ENCODE results near the gene WDR82. TPM values are rescaled to one million over a fixed set of nuclear protein-coding genes. Genes with fewer than 3 reads are reported as not detected.

Gene WDR82
- 10 to 100 TPM; 29.7 to 44.0 (median 38.3) TPM for total RNA-seq

- no peaks in the 10 kb centered on the region for H3K27me3 ChIP-seq
- peak; percentile 98 to 99 (median 99) for DNase-seq
- H3K4me3 ChIP-seq, result peak within 1 kb of the TSS; percentile 69 to 99 (median 80)
- peak within 1 kb of the TSS; percentile 95 to 100 (median 97) for H3K27ac ChIP-seq
- no peaks in the 10 kb centered on the region for H3K9me3 ChIP-seq
- H3K36me3 ChIP-seq, result no peaks in the 10 kb centered on the region
- TF ChIP-seq POLR2A (IDR thresholded peaks at IDR 0.05), result peak; percentile 72 to 91
- peak in 5 of 6 experiments; percentile 19 to 50 (median 41) for TF ChIP-seq CTCF (IDR thresholded peaks at IDR 0.05)
- peaks cover 0 to 51% (median 11%) of the 10 kb centered on the region in 4 donors for H3K4me1 ChIP-seq
These were observed at the start of gene WDR82 for GRCh38 chr3:52278510-52279069. Gene WDR82 (minus strand): TSS chr3:52278649. CDS start chr3:52278361, 288 bp downstream.

GRCh38 chr3:52327486-52328290 lies 49.2 kb upstream of the WDR82 start:
- Histone ChIP-seq H3K4me1 (no peaks in the 10 kb centered on the region), H3K27ac (no peak overlapping the region), H3K4me3 (no peak overlapping the region), H3K9me3 (no peaks in the 10 kb centered on the region), H3K27me3 (no peaks in the 10 kb centered on the region), H3K36me3 (peaks cover 0 to 11% (median 0%) of the 10 kb centered on the region in 3 donors)
- DNase-seq, result no peak
- TF ChIP-seq POLR2A (IDR thresholded peaks at IDR 0.05), result no peak
- TF ChIP-seq CTCF (IDR thresholded peaks at IDR 0.05), result no peak

- DNase-seq, result no peak
These were observed 48.5 kb upstream of the WDR82 start for GRCh38 chr3:52326976-52327375.

GRCh38 chr3:52325686-52326085 lies 47.2 kb upstream of the WDR82 start:
- no peak overlapping the region for H3K4me3 ChIP-seq
- H3K4me1 ChIP-seq, result no peaks in the 10 kb centered on the region
- H3K27ac ChIP-seq, result no peak overlapping the region
- H3K36me3 ChIP-seq, result no peaks in the 10 kb centered on the region
- no peaks in the 10 kb centered on the region for H3K27me3 ChIP-seq
- DNase-seq, result no peak
- no peaks in the 10 kb centered on the region for H3K9me3 ChIP-seq
- TF ChIP-seq CTCF (IDR thresholded peaks at IDR 0.05), result no peak
- no peak for TF ChIP-seq POLR2A (IDR thresholded peaks at IDR 0.05)

More at GRCh38 chr3:52326976-52327375, 48.5 kb upstream of the WDR82 start:
- H3K9me3 ChIP-seq, result no peaks in the 10 kb centered on the region
- no peak overlapping the region for H3K27ac ChIP-seq
- no peaks in the 10 kb centered on the region for H3K4me1 ChIP-seq
- no peak for TF ChIP-seq POLR2A (IDR thresholded peaks at IDR 0.05)
- TF ChIP-seq CTCF (IDR thresholded peaks at IDR 0.05), result no peak
- H3K36me3 ChIP-seq, result peaks cover 0 to 4% (median 0%) of the 10 kb centered on the region in 3 donors
- no peaks in the 10 kb centered on the region for H3K27me3 ChIP-seq
- H3K4me3 ChIP-seq, result no peak overlapping the region

- no peak overlapping the region for H3K4me3 ChIP-seq
- DNase-seq, result no peak
- H3K36me3 ChIP-seq, result no peaks in the 10 kb centered on the region
- TF ChIP-seq CTCF (IDR thresholded peaks at IDR 0.05) (no peak), POLR2A (IDR thresholded peaks at IDR 0.05) (no peak)
- no peaks in the 10 kb centered on the region for H3K4me1 ChIP-seq
- no peaks in the 10 kb centered on the region for H3K27me3 ChIP-seq
- no peaks in the 10 kb centered on the region for H3K9me3 ChIP-seq
- H3K27ac ChIP-seq, result no peak overlapping the region
These were observed 46.2 kb upstream of the WDR82 start for GRCh38 chr3:52324676-52325075.

Measured in Peyer's patch (tissue), 4 donors.